Measurements from ENCODE around the gene FSTL3. TPM values are rescaled to one million over a fixed set of nuclear protein-coding genes. Genes with fewer than 3 reads are reported as not detected.
"Not testable (repeated sequence)": the region's sequence is repeated elsewhere in the genome, so short reads cannot be mapped to it uniquely, and the experiment has no call there.

Gene FSTL3
- total and polyA plus RNA-seq, 2 donors: 3.1 to 12.5 TPM

- Histone ChIP-seq H3K4me1 (ENCODE audit: control insufficient read depth in 2 of 2, insufficient read depth in 2 of 2, low read length in 2 of 2) (peaks cover 0 to under 1% of the 10 kb centered on the region in 2 donors), H3K36me3 (ENCODE audit: control insufficient read depth in 2 of 2, insufficient read depth in 2 of 2, low read length in 1 of 2) (no peaks in the 10 kb centered on the region), H3K27me3 (ENCODE audit: control insufficient read depth in 2 of 2, insufficient read depth in 1 of 2, low read length in 1 of 2) (no peaks in the 10 kb centered on the region), H3K4me3 (ENCODE audit: low read length in 2 of 2) (no peak overlapping the region), H3K27ac (ENCODE audit: low read depth in 1 of 2, low read length in 1 of 2) (no peak overlapping the region), H3K9me3 (ENCODE audit: control insufficient read depth in 2 of 2, insufficient read depth in 1 of 2, low read length in 1 of 2) (peaks cover 0 to 8% of the 10 kb centered on the region in 2 donors)
- WGBS: 83% methylated on average over 17 of the region's 17 CpGs
- no peak for DNase-seq (ENCODE audit: low read depth in 6 of 9, low spot score in 9 of 9)
Observed at GRCh38 chr19:686589-687297, 10.6 kb downstream of the FSTL3 start.

DNA sequence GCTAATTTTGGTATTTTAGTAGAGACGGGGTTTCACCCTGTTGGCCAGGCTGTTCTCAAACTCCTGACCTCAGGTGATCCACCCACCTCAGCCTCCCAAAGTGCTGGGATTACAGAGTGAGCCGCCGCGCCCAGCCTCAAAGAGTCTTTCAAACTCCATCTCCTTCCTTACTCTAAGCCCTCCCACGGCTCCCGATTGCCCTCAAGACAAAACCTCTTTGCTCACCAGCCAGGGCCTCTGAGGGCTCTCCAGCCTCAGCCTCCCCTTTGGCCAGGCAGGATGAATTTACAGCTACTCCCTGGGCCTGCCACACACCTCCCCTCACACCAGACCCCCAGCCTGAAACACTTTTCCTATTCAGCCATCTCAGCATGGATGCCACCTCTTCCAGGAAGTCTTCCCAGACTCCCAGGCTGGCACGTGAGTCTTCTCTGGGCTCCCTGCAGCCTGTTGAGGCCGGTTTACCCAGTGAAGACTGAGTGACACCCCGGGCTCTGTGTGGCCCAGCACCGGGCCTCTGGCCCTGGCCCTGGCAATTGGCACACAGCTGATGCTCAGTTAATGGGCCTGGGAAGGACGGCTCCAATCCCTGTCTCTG is 11.5 kb downstream of the FSTL3 start:
- WGBS: 96% methylated on average over 11 of the region's 11 CpGs
- Histone ChIP-seq H3K36me3 (ENCODE audit: control insufficient read depth in 2 of 2, insufficient read depth in 2 of 2, low read length in 1 of 2) (no peaks in the 10 kb centered on the region), H3K4me3 (ENCODE audit: low read length in 2 of 2) (no peak overlapping the region), H3K27ac (ENCODE audit: low read depth in 1 of 2, low read length in 1 of 2) (no peak overlapping the region), H3K9me3 (ENCODE audit: control insufficient read depth in 2 of 2, insufficient read depth in 1 of 2, low read length in 1 of 2) (peaks cover 0 to 8% of the 10 kb centered on the region in 2 donors), H3K27me3 (ENCODE audit: control insufficient read depth in 2 of 2, insufficient read depth in 1 of 2, low read length in 1 of 2) (no peaks in the 10 kb centered on the region), H3K4me1 (ENCODE audit: control insufficient read depth in 2 of 2, insufficient read depth in 2 of 2, low read length in 2 of 2) (no peaks in the 10 kb centered on the region)
- DNase-seq (ENCODE audit: low read depth in 6 of 9, low spot score in 9 of 9): no peak

DNA sequence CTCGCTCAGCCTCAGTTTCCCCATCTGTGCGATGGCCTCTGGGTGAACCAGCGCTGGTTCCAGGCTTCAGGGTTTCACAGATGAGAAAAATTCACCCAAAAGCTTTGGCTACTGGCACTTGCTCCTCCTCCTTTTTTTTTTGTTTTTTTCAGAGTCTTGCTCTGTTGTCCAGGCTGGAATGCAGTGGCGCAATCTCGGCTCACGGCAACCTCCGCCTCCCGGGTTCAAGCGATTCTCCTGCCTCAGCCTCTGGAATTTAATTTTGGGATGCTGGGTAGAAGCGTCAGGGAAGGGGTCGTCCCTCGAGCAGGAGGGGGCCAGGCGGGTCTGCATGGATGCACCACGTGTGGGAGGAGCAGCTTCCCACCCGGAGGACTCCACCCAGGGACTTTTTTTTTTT is 12.0 kb downstream of the FSTL3 start:
- no peak for DNase-seq (ENCODE audit: low read depth in 6 of 9, low spot score in 9 of 9)
- no peaks in the 10 kb centered on the region for H3K4me1 ChIP-seq (ENCODE audit: control insufficient read depth in 2 of 2, insufficient read depth in 2 of 2, low read length in 2 of 2)
- peaks cover 0 to 1% of the 10 kb centered on the region in 2 donors for H3K27me3 ChIP-seq (ENCODE audit: control insufficient read depth in 2 of 2, insufficient read depth in 1 of 2, low read length in 1 of 2)
- WGBS: 93% methylated on average over 15 of the region's 15 CpGs
- no peak overlapping the region for H3K4me3 ChIP-seq (ENCODE audit: low read length in 2 of 2)
- no peak overlapping the region for H3K27ac ChIP-seq (ENCODE audit: low read depth in 1 of 2, low read length in 1 of 2)
- H3K36me3 ChIP-seq (ENCODE audit: control insufficient read depth in 2 of 2, insufficient read depth in 2 of 2, low read length in 1 of 2): no peaks in the 10 kb centered on the region
- peaks cover 0 to 8% of the 10 kb centered on the region in 2 donors for H3K9me3 ChIP-seq (ENCODE audit: control insufficient read depth in 2 of 2, insufficient read depth in 1 of 2, low read length in 1 of 2)

GRCh38 chr19:688992-689391 is 12.8 kb downstream of the FSTL3 start:
- Histone ChIP-seq H3K4me1 (ENCODE audit: control insufficient read depth in 2 of 2, insufficient read depth in 2 of 2, low read length in 2 of 2) (no peaks in the 10 kb centered on the region), H3K4me3 (ENCODE audit: low read length in 2 of 2) (no peak overlapping the region)
- 77% methylated on average over 17 of the region's 17 CpGs for WGBS

DNA sequence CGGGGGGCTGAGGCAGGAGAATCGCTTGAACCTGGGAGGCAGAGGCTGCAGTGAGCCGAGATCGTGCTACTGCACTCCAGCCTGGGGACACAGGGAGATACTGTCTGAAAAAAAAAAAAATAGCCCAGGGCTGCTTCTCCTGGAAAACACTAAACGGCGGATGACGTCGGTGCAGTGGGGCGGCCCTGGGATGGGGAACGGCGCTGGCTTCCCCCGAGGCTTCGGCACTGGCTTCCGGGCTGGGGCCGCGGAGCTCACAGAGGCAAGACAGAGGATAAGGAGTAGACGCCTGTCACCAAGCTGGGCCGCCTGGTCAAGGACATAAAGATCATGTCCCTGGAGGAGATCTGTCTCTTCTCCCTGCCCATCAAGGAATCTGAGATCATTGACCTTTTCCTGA is 14.0 kb downstream of the FSTL3 start:
- no peak overlapping the region for H3K27ac ChIP-seq (ENCODE audit: low read depth in 1 of 2, low read length in 1 of 2)
- 88% methylated on average over 18 of the region's 18 CpGs for WGBS

More at GRCh38 chr19:688992-689391, 12.8 kb downstream of the FSTL3 start:
- no peak for DNase-seq (ENCODE audit: low read depth in 6 of 9, low spot score in 9 of 9)
- H3K36me3 ChIP-seq (ENCODE audit: control insufficient read depth in 2 of 2, insufficient read depth in 2 of 2, low read length in 1 of 2): no peaks in the 10 kb centered on the region
- H3K27me3 ChIP-seq (ENCODE audit: control insufficient read depth in 2 of 2, insufficient read depth in 1 of 2, low read length in 1 of 2): peaks cover 2 to 5% of the 10 kb centered on the region in 2 donors
- no peak overlapping the region for H3K27ac ChIP-seq (ENCODE audit: low read depth in 1 of 2, low read length in 1 of 2)
- H3K9me3 ChIP-seq (ENCODE audit: control insufficient read depth in 2 of 2, insufficient read depth in 1 of 2, low read length in 1 of 2): peaks cover 0 to 8% of the 10 kb centered on the region in 2 donors

GRCh38 chr19:694481-695351 is 18.5 kb downstream of the FSTL3 start:
- 18% methylated on average over 41 of the region's 41 CpGs for WGBS

More for the DNA sequence above, 14.0 kb downstream of the FSTL3 start:
- Histone ChIP-seq H3K36me3 (ENCODE audit: control insufficient read depth in 2 of 2, insufficient read depth in 2 of 2, low read length in 1 of 2) (no peaks in the 10 kb centered on the region), H3K9me3 (ENCODE audit: control insufficient read depth in 2 of 2, insufficient read depth in 1 of 2, low read length in 1 of 2) (peaks cover 0 to 8% of the 10 kb centered on the region in 2 donors), H3K27me3 (ENCODE audit: control insufficient read depth in 2 of 2, insufficient read depth in 1 of 2, low read length in 1 of 2) (peaks cover 10 to 17% of the 10 kb centered on the region in 2 donors), H3K4me3 (ENCODE audit: low read length in 2 of 2) (no peak overlapping the region), H3K4me1 (ENCODE audit: control insufficient read depth in 2 of 2, insufficient read depth in 2 of 2, low read length in 2 of 2) (no peaks in the 10 kb centered on the region)
- DNase-seq (ENCODE audit: low read depth in 6 of 9, low spot score in 9 of 9): no peak

GRCh38 chr19:695352-695949 is 19.3 kb downstream of the FSTL3 start, which contains the start of gene PRSS57:
TSS of gene PRSS57 (minus strand) at chr19:695452. CDS start at chr19:695430, 22 bp downstream.
- no peak within 1 kb of the TSS for H3K27ac ChIP-seq (ENCODE audit: low read depth in 1 of 2, low read length in 1 of 2)
- no peak within 1 kb of the TSS for H3K4me3 ChIP-seq (ENCODE audit: low read length in 2 of 2)
- H3K27me3 ChIP-seq (ENCODE audit: control insufficient read depth in 2 of 2, insufficient read depth in 1 of 2, low read length in 1 of 2): peaks cover 16 to 31% of the 10 kb centered on the region in 2 donors

More at GRCh38 chr19:694481-695351, 18.5 kb downstream of the FSTL3 start:
- H3K4me3 ChIP-seq (ENCODE audit: low read length in 2 of 2): no peak overlapping the region
- no peaks in the 10 kb centered on the region for H3K36me3 ChIP-seq (ENCODE audit: control insufficient read depth in 2 of 2, insufficient read depth in 2 of 2, low read length in 1 of 2)
- no peak for DNase-seq (ENCODE audit: low read depth in 6 of 9, low spot score in 9 of 9)
- H3K27ac ChIP-seq (ENCODE audit: low read depth in 1 of 2, low read length in 1 of 2): no peak overlapping the region
- H3K9me3 ChIP-seq (ENCODE audit: control insufficient read depth in 2 of 2, insufficient read depth in 1 of 2, low read length in 1 of 2): peaks cover 0 to 5% of the 10 kb centered on the region in 2 donors
- peaks cover 16 to 31% of the 10 kb centered on the region in 2 donors for H3K27me3 ChIP-seq (ENCODE audit: control insufficient read depth in 2 of 2, insufficient read depth in 1 of 2, low read length in 1 of 2)
- H3K4me1 ChIP-seq (ENCODE audit: control insufficient read depth in 2 of 2, insufficient read depth in 2 of 2, low read length in 2 of 2): no peaks in the 10 kb centered on the region

DNA sequence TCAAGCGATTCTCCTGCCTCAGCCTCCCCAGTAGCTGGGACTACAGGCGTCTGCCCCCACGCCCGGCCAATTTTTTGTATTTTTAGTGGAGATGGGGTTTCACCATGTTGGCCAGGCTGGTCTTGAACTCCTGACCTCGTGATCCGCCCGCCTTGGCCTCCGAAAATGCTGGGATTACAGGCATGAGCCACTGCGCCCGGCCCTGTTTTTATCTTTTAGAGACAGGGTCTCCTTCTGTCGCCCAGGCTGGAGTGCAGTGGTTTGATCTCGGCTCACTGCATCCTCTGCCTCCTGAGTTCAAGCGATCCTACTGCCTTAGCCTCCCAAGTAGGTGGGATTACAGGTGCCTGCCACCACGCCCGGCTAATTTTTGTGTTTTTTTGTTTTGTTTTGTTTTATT is 22.3 kb downstream of the FSTL3 start:
- H3K27me3 ChIP-seq (ENCODE audit: control insufficient read depth in 2 of 2, insufficient read depth in 1 of 2, low read length in 1 of 2): peaks cover 16 to 33% of the 10 kb centered on the region in 2 donors
- WGBS: 98% methylated on average over 15 of the region's 15 CpGs
- H3K27ac ChIP-seq (ENCODE audit: low read depth in 1 of 2, low read length in 1 of 2); H3K9me3 ChIP-seq (ENCODE audit: control insufficient read depth in 2 of 2, insufficient read depth in 1 of 2, low read length in 1 of 2); H3K4me1 ChIP-seq (ENCODE audit: control insufficient read depth in 2 of 2, insufficient read depth in 2 of 2, low read length in 2 of 2); H3K36me3 ChIP-seq (ENCODE audit: control insufficient read depth in 2 of 2, insufficient read depth in 2 of 2, low read length in 1 of 2); DNase-seq (ENCODE audit: low read depth in 6 of 9, low spot score in 9 of 9); H3K4me3 ChIP-seq (ENCODE audit: low read length in 2 of 2): not testable (repeated sequence)

More at GRCh38 chr19:695352-695949, 19.3 kb downstream of the FSTL3 start, which contains the start of gene PRSS57:
- H3K36me3 ChIP-seq (ENCODE audit: control insufficient read depth in 2 of 2, insufficient read depth in 2 of 2, low read length in 1 of 2): no peaks in the 10 kb centered on the region
- H3K4me1 ChIP-seq (ENCODE audit: control insufficient read depth in 2 of 2, insufficient read depth in 2 of 2, low read length in 2 of 2): no peaks in the 10 kb centered on the region
- H3K9me3 ChIP-seq (ENCODE audit: control insufficient read depth in 2 of 2, insufficient read depth in 1 of 2, low read length in 1 of 2): peaks cover 0 to 5% of the 10 kb centered on the region in 2 donors
- DNase-seq (ENCODE audit: low read depth in 6 of 9, low spot score in 9 of 9): no peak
- 18% methylated on average over 31 of the region's 31 CpGs for WGBS
